Measurements from ENCODE around the gene SEC16A.

The SEC16A gene

GRCh38 chr9:136525841-136526499 lies 43.1 kb upstream of the SEC16A start:
- DNase-seq (ENCODE audit: insufficient read length, low spot score), result no peak
- TF ChIP-seq POLR2A (IDR thresholded peaks at IDR 0.05; ENCODE audit: low read depth, low read length), result no peak
- no peak for FAIRE-seq

DNA sequence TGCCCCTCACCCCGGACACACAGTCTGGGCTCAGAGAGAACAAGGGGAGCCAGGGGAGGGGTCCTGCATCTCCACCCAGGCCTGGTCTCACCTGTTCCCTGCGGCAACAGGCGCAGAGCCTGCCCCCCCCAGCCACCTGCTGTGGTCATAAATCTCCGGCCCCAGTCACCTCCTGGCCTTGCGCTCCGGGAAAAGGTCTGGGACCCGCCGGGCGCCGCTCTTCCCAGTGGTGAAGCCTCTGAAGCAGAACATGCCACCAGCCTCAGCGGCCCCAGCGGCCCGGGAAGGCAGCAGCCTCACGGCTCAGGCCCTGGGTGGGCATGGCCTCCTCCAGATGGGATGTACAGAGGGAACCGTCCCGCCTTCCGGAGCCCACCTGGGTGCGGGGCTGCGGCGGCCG lies 42.4 kb upstream of the SEC16A start:
- FAIRE-seq (no peak), DNase-seq (ENCODE audit: insufficient read length, low spot score) (no peak)
- TF ChIP-seq POLR2A (IDR thresholded peaks at IDR 0.05; ENCODE audit: low read depth, low read length), result no peak

DNA sequence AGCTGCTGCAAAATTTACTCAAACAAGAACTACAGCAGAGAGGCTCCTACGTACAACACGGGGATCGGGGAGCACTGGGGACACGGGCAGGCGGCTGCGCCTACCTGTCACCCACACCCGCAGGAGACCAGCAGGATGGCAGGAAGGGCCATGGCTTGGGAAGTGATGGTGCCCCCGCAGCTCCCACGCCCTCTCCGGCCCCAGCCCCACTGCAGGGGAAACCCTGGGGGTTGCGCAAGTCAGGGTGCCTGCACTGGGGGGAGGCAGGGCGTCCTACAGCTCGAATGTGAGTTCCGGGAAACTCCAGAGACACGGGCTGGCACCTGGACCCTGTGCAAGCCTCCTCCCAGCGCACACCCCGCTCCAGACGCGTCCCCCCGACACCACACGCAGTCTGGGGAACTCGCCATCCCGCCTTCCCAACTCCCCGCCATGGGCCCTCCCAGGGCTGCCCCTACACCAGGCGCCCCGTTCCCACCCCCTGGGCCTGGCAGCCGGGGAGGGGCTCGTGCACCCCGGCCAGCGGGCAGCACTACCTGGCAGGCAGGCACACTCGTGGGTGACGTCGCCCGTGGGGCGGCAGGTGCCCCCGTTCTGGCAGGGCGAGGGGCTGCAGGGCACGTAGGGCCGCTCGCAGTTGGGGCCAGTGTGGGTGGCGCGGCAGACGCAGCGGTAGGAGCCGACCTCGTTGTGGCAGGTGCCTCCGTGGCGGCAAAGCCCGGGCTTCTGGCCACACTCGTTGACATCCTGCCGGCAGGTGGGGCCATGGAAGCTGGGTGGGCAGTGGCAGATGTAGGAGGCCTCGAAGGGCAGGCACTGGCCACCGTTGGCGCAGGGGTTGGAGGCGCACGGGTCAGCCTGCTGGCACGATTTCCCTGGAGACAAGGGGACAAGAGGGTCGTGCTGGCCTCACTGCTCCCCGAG lies 39.7 kb upstream of the SEC16A start:
- no peak for TF ChIP-seq POLR2A (IDR thresholded peaks at IDR 0.05; ENCODE audit: low read depth, low read length)
- DNase-seq (ENCODE audit: insufficient read length, low spot score) (no peak), FAIRE-seq (no peak)

DNA sequence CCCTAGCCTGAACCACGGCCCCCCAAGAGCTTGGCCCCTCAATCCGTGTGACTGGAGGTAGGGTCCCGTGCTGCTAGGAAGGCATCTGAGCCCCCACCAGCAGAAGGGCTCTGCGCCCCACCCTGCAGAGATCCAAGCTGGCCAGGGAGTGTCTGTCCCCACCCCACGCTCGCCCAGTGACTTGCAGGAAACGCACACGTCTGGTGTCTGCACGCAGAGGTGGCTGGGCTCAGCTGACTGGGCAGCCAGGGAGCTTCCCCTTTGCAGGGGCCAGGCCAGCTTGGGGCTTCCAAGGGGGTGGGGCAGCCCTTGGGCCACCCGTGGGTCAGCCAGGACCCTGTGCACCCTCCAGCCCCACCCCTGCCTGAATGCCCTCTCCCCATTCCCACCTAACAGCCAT lies 38.7 kb upstream of the SEC16A start:
- DNase-seq (ENCODE audit: insufficient read length, low spot score) (no peak), FAIRE-seq (no peak)
- TF ChIP-seq POLR2A (IDR thresholded peaks at IDR 0.05; ENCODE audit: low read depth, low read length), result no peak

DNA sequence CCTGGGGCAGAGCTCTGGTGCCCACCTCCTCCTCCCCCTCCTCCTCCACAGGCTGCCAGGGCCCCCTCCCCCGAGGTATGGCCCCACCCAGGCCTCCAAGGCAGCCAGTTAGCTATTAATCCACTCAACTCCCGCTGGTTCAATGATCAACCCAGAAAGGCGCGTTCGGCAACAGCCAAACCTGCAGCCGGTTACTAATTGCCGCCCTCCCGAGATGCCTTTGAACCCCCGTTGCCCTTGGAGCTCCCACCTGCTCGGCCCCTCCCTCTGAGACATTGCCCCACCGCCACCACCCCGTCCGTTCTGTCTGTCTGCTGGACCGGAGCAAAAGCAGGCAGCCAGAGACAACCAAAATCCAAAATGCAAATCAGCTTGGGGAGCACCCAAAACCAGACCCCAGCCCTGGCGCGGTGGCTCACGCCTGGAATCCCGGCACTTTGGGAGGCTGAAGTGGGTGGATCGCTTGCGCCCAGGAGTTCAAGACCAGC lies 37.3 kb upstream of the SEC16A start:
- FAIRE-seq (no peak), DNase-seq (ENCODE audit: insufficient read length, low spot score) (no peak)
- TF ChIP-seq POLR2A (IDR thresholded peaks at IDR 0.05; ENCODE audit: low read depth, low read length), result no peak

DNA sequence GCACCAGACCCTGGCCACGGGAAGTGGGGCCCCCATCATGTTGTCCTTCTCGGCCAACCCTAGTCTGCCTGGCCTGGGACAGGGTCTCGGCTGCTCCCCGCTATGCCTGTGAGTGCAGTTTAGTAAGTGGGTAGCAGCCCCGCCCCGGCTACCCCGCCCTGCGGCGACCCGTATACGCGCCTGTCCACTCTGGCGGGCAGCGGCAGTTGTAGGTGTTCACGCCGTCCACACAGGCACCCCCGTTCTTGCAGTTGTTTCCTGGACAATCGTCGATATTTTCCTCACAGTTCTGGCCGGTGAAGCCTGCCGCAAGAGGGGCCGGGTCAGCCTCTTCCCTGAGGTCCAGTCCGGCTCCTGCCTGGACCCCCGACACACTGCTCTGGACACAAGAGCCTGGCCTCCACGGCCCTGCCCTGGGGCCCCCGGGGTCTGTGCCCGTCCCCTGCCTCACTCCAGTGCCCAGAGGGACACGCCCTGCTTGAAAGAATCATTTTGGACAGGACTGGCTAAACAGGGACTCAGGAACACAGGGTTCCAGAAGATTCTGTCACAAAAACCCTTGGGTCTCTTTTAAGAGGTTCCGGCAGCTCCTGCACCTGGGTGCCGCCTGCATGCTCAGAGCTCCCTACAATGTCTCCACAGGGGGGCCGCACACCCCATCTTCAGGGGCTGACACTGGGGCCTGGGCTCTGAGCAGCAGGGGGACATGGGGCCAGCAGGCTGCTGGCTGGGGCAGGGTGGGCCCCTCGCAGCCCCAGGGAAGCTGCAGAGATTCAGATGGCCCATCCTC lies 36.6 kb upstream of the SEC16A start:
- no peak for DNase-seq (ENCODE audit: insufficient read length, low spot score)
- FAIRE-seq, result no peak
- no peak for TF ChIP-seq POLR2A (IDR thresholded peaks at IDR 0.05; ENCODE audit: low read depth, low read length)

DNA sequence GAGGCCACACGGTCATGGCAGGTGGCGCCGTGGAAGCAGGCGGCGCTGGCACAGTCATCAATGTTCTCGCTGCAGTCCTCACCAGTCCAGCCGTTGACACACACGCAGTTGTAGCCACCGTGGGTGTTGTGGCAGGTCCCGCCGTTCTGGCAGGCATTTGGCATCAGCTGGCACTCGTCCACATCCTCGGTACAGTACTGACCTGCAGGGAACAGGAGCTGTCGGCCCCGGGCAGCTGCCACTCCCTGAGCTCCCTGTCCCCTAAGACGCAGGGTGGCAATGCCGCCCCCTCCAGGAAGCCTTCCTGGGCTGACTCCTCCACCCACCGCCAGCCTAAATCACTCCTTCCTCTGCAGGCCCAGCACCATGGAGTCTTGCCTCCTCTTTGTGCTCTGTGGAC lies 35.8 kb upstream of the SEC16A start:
- FAIRE-seq (no peak), DNase-seq (ENCODE audit: insufficient read length, low spot score) (no peak)
- TF ChIP-seq POLR2A (IDR thresholded peaks at IDR 0.05; ENCODE audit: low read depth, low read length), result no peak

DNA sequence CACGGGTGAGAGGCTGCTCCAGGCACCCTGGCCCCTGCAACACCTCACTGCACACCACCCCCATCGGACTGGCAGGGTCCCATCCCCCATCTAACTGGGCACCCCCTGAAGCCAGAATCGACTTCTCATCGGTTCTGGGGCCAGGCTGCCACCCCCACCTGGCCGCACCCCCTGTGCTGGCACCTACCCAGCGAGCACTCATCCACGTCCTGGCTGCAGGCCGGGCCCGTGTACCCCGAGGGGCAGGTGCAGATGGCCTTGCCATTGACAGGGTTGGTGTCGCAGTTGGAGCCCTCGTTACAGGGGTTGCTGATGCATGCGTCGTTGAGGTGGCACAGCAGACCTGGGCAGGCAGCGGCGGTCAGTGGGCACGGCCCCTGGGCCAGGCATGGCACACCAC lies 35.1 kb upstream of the SEC16A start:
- TF ChIP-seq POLR2A (IDR thresholded peaks at IDR 0.05; ENCODE audit: low read depth, low read length), result no peak
- DNase-seq (ENCODE audit: insufficient read length, low spot score) (no peak), FAIRE-seq (no peak)

GRCh38 chr9:136517012-136517743 lies 34.3 kb upstream of the SEC16A start:
- no peak for TF ChIP-seq POLR2A (IDR thresholded peaks at IDR 0.05; ENCODE audit: low read depth, low read length)
- FAIRE-seq (no peak), DNase-seq (ENCODE audit: insufficient read length, low spot score) (no peak)

DNA sequence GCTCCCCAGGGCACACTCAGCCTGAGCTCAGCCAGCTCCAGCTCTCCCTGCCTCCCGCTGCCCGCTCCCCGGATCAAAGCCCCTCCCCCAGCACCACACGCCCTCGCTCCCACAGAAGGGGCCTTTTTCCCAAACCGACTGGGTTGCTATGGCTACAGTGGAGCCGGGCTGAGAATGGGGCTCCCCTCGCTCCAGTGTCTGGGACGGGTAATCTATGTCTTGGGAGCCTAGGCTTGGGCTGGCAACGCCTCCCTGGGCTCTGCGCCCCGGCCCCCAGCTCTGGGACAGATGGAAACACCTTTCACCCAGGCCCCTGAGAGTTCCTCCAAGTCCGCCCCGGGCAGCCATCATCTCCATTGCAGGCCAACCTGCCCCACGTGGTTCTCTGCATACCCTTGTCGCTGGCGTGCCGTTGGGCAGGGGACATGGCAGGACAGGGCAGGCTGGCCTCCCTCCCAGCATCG lies 33.4 kb upstream of the SEC16A start:
- DNase-seq (ENCODE audit: insufficient read length, low spot score) (no peak), FAIRE-seq (no peak)
- no peak for TF ChIP-seq POLR2A (IDR thresholded peaks at IDR 0.05; ENCODE audit: low read depth, low read length)

DNA sequence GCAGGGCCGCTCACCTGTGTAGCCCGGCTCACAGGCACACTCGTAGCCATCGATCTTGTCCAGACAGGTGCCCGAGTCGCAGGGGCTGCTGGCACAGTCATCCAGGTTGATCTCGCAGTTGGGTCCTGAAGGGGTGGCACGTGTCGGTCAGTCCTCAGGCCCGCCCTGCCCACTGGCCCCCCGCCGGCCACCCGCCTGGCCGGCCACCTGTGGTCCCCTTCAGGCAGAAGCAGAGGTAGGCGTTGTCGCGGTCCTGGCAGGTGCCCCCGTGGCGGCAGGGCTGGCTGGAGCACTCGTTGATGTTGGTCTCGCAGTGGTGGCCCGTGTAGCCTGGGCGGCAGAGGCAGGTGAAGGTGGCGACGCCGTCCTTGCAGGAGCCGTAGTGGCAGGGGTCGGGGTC lies 32.4 kb upstream of the SEC16A start:
- DNase-seq (ENCODE audit: insufficient read length, low spot score), result no peak
- no peak for TF ChIP-seq POLR2A (IDR thresholded peaks at IDR 0.05; ENCODE audit: low read depth, low read length)

DNA sequence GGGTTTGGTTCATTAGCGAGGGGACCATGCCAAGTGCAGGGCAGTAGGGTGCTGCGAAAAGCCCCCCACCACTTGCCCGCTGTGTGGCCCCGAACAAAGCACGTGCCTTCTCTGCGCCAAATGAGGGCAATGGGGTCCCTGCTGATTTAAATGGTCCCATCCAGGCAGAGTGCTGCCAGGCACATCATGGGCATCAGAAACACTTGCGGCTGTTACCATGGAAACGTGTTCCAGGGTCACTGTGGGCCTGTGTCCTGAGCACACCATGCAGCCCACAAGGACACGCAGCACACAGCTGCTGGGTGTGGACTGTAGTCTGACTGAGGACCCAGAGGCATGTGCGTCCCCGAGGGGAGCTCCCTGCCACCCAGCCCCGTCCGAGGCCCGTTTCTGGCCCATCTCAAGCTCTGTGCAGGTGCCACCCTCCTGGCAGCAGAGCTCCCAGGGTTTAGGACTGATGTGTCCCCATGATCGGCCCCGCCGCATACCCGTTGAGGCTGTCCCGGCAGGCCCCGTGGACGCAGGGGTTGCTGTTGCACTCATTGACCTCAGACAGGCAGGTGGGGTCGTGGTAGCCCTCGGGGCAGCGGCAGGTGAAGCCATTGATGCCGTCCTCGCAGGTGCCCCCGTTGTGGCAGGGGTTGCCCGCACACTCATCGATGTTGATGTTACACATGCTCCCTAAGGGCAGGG lies 31.3 kb upstream of the SEC16A start:
- no peak for FAIRE-seq
- no peak for DNase-seq (ENCODE audit: insufficient read length, low spot score)
- TF ChIP-seq POLR2A (IDR thresholded peaks at IDR 0.05; ENCODE audit: low read depth, low read length), result no peak

More for the DNA sequence above, 32.4 kb upstream of the SEC16A start:
- no peak for FAIRE-seq

DNA sequence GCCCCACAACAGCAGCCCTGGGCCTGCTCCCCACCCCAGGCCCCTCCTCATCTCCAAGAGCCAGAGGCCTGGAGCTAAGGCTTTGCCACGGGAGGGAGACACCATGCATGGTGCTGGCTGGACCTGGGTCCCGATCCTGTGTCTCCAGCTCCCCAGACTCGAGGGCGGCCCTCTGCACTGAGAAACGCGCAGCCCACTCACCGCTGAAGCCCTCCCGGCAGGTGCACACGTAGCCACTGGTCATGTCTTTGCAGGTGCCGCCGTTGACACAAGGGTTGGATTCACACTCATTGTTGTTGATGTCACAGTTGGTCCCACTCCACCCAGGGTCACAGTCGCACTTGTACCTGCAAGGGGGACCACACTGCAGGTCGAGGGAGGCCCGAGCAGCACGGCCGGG lies 30.4 kb upstream of the SEC16A start:
- no peak for TF ChIP-seq POLR2A (IDR thresholded peaks at IDR 0.05; ENCODE audit: low read depth, low read length)
- DNase-seq (ENCODE audit: insufficient read length, low spot score) (no peak), FAIRE-seq (no peak)

All from H54 (cell line).